Activated CD4-positive, CD25-positive, alpha-beta regulatory T cell (primary cell): Measurements from ENCODE around the gene UBASH3A.

Source experiments
- DNase-seq, 4 experiments: peaks; one replicate each; lab custom pipeline; 2025; lab: John Stamatoyannopoulos, UW

The UBASH3A gene

GRCh38 chr21:42374864-42375499 lies 28.7 kb upstream of the UBASH3A start:
- no peak for DNase-seq

GRCh38 chr21:42375506-42375905 lies 28.2 kb upstream of the UBASH3A start:
- no peak for DNase-seq

- no peak for DNase-seq
Observed at GRCh38 chr21:42375966-42376337, 27.8 kb upstream of the UBASH3A start.

GRCh38 chr21:42376338-42376982 lies 27.2 kb upstream of the UBASH3A start:
- DNase-seq: no peak

GRCh38 chr21:42377211-42377950 lies 26.3 kb upstream of the UBASH3A start:
- no peak for DNase-seq

GRCh38 chr21:42377951-42378340 lies 25.8 kb upstream of the UBASH3A start:
- DNase-seq: no peak

- no peak for DNase-seq
Observed at GRCh38 chr21:42378418-42378817, 25.3 kb upstream of the UBASH3A start.

GRCh38 chr21:42379426-42380215 lies 24.1 kb upstream of the UBASH3A start:
- DNase-seq: no peak

GRCh38 chr21:42381347-42381984 lies 22.2 kb upstream of the UBASH3A start:
- DNase-seq: no peak

GRCh38 chr21:42382915-42383314 lies 20.8 kb upstream of the UBASH3A start:
- DNase-seq: no peak

GRCh38 chr21:42383331-42383730 lies 20.4 kb upstream of the UBASH3A start:
- no peak for DNase-seq

GRCh38 chr21:42384156-42384945 lies 19.4 kb upstream of the UBASH3A start:
- no peak for DNase-seq

- DNase-seq: no peak
Observed at GRCh38 chr21:42384989-42385388, 18.7 kb upstream of the UBASH3A start.

GRCh38 chr21:42385619-42386018 lies 18.1 kb upstream of the UBASH3A start:
- no peak for DNase-seq

- no peak for DNase-seq
Observed at GRCh38 chr21:42386034-42386591, 17.6 kb upstream of the UBASH3A start.

- DNase-seq: no peak
Observed at GRCh38 chr21:42387164-42387563, 16.5 kb upstream of the UBASH3A start.

- no peak for DNase-seq
Observed at GRCh38 chr21:42387843-42388340, 15.8 kb upstream of the UBASH3A start.

GRCh38 chr21:42388740-42389448 lies 14.8 kb upstream of the UBASH3A start:
- no peak for DNase-seq

GRCh38 chr21:42389449-42389835 lies 14.3 kb upstream of the UBASH3A start:
- no peak for DNase-seq

- DNase-seq: no peak
Observed at GRCh38 chr21:42390193-42390592, 13.5 kb upstream of the UBASH3A start.
